Neural progenitor cell (in vitro differentiated cells): ENCODE measurements around the gene AJUBA. TPM values are rescaled to one million over a fixed set of nuclear protein-coding genes. Genes with fewer than 3 reads are reported as not detected.

Experiments
- DNase-seq: peaks from one replicate; pipeline ENCODE4 v3.0.0-alpha.2; 2016; ENCODE audit warnings: low spot score
- H2AFZ ChIP-seq: fragments of 200-600 bp; sonication (generic); replicated peaks from 2 replicates; pipeline ENCODE4 v1.6.1; 2016; ENCODE audit warnings: antibody characterized with exemption
- H3F3A ChIP-seq: fragments of 200-600 bp; sonication (generic); 2 replicates; pipeline ENCODE4 v1.6.1; 2016; ENCODE audit warnings: antibody characterized with exemption, low read depth
- H3K27ac ChIP-seq: fragments of 200-600 bp; sonication (generic); 2 replicates; pipeline ENCODE4 v1.5.1; 2016; ENCODE audit warnings: mild to moderate bottlenecking
- H3K27me3 ChIP-seq: fragments of 200-600 bp; sonication (generic); 2 replicates; pipeline ENCODE4 v1.6.1; 2016; ENCODE audit warnings: mild to moderate bottlenecking, moderate library complexity
- H3K36me3 ChIP-seq: fragments of 200-600 bp; sonication (generic); 2 replicates; pipeline ENCODE4 v1.5.1; 2016
- H3K4me1 ChIP-seq: fragments of 200-600 bp; sonication (generic); 2 replicates; pipeline ENCODE4 v1.6.1; 2016; ENCODE audit warnings: mixed run types
- H3K4me2 ChIP-seq: fragments of 200-600 bp; sonication (generic); 2 replicates; pipeline ENCODE4 v1.6.1; 2016
- H3K4me3 ChIP-seq: fragments of 200-600 bp; sonication (generic); 2 replicates; pipeline ENCODE4 v1.5.1; 2016
- H3K79me2 ChIP-seq: fragments of 200-600 bp; sonication (generic); 2 replicates; pipeline ENCODE4 v1.6.1; 2016; ENCODE audit warnings: low read depth
- H3K9ac ChIP-seq: fragments of 200-600 bp; sonication (generic); 2 replicates; pipeline ENCODE4 v1.6.1; 2016
- H3K9me3 ChIP-seq: fragments of 200-600 bp; sonication (generic); 2 replicates; pipeline ENCODE4 v1.5.1; 2016; ENCODE audit warnings: low read depth
- H4K20me1 ChIP-seq: fragments of 200-600 bp; sonication (generic); 2 replicates; pipeline ENCODE4 v1.6.1; 2016; ENCODE audit warnings: low read depth
- H3K27ac Mint-ChIP-seq: 3 replicates; pipeline ENCODE4 v1.8.0; 2021; ENCODE audit warnings: mixed read lengths
- H3K27me3 Mint-ChIP-seq: 2 replicates; pipeline ENCODE4 v1.8.0; 2022; ENCODE audit warnings: low read depth, mild to moderate bottlenecking, inconsistent platforms, moderate library complexity, mixed read lengths; ENCODE audit not compliant: insufficient read depth
- H3K36me3 Mint-ChIP-seq: 3 replicates; pipeline ENCODE4 v1.8.0; 2021; ENCODE audit warnings: mixed read lengths
- H3K4me1 Mint-ChIP-seq: 3 replicates; pipeline ENCODE4 v1.8.0; 2021; ENCODE audit warnings: mixed read lengths
- H3K4me3 Mint-ChIP-seq: 3 replicates; pipeline ENCODE4 v1.8.0; 2021; ENCODE audit warnings: mild to moderate bottlenecking, moderate library complexity, mixed read lengths
- H3K9me3 Mint-ChIP-seq: 3 replicates; pipeline ENCODE4 v1.8.0; 2020; ENCODE audit warnings: mixed read lengths
- CTCF ChIP-seq: fragments of 200-600 bp; sonication (generic); IDR thresholded peaks from 2 replicates; pipeline ENCODE4 v1.5.1; 2017; ENCODE audit warnings: antibody characterized with exemption, mild to moderate bottlenecking
- EZH2 ChIP-seq: fragments of 200-600 bp; sonication (generic); IDR thresholded peaks from 2 replicates; pipeline ENCODE4 v1.6.1; 2017; ENCODE audit warnings: antibody characterized with exemption, mild to moderate bottlenecking, moderate library complexity
- EZH2phosphoT487 ChIP-seq: fragments of 200-600 bp; sonication (generic); IDR thresholded peaks from 2 replicates; pipeline ENCODE4 v1.6.1; 2017; ENCODE audit warnings: antibody characterized with exemption
- total RNA-seq: library from RNA; depleted of rRNA; stranded (reverse); fragments of >200 nt; gene quantifications from 2 replicates; pipeline ENCODE4 v1.2.3, GENCODE V29; 2015; ENCODE audit warnings: low replicate concordance

Gene AJUBA
- total RNA-seq, 1 donor from 2014 or later: 99.6 TPM

GRCh38 chr14:22929961-22930364, 52.4 kb downstream of the AJUBA start:
- no peak overlapping the region for H3K9ac ChIP-seq
- H2AFZ ChIP-seq: peak overlapping the region; percentile 77
- no peak overlapping the region for H3K27ac ChIP-seq
- H3K4me1 Mint-ChIP-seq: peaks cover 19% of the 10 kb centered on the region
- no peak for DNase-seq
- H3K9me3 Mint-ChIP-seq: no peaks in the 10 kb centered on the region
- no peaks in the 10 kb centered on the region for H3K27me3 ChIP-seq
- TF ChIP-seq EZH2: no peak
- no peak for TF ChIP-seq EZH2phosphoT487
- no peak for TF ChIP-seq CTCF
- H4K20me1 ChIP-seq: no peaks in the 10 kb centered on the region
- H3K79me2 ChIP-seq: peaks cover 27% of the 10 kb centered on the region
- no peaks in the 10 kb centered on the region for H3K9me3 ChIP-seq
- H3K4me3 Mint-ChIP-seq: no peak overlapping the region
- peaks cover 12% of the 10 kb centered on the region for H3K4me1 ChIP-seq
- H3K36me3 ChIP-seq: no peaks in the 10 kb centered on the region
- H3K4me3 ChIP-seq: peak overlapping the region; percentile 90
- peaks cover 34% of the 10 kb centered on the region for H3F3A ChIP-seq
- no peak overlapping the region for H3K27ac Mint-ChIP-seq
- peak overlapping the region; percentile 80 for H3K4me2 ChIP-seq
- peaks cover 6% of the 10 kb centered on the region for H3K27me3 Mint-ChIP-seq
- H3K36me3 Mint-ChIP-seq: peaks cover 13% of the 10 kb centered on the region

GRCh38 chr14:22929104-22929960, 53.0 kb downstream of the AJUBA start, which contains the start of gene PRMT5:
PRMT5 (minus strand) TSS chr14:22929376; CDS start chr14:22929361, 15 bp downstream.
- H3K36me3 ChIP-seq: no peaks in the 10 kb centered on the region
- peaks cover 18% of the 10 kb centered on the region for H3K36me3 Mint-ChIP-seq
- peak; percentile 99 for DNase-seq
- TF ChIP-seq EZH2: no peak
- no peak for TF ChIP-seq CTCF
- TF ChIP-seq EZH2phosphoT487: no peak
- peak within 1 kb of the TSS; percentile 57 for H3K27ac ChIP-seq
- peak within 1 kb of the TSS; percentile 78 for H3K9ac ChIP-seq
- H3K4me1 ChIP-seq: peaks cover 12% of the 10 kb centered on the region
- H3K27ac Mint-ChIP-seq: no peak within 1 kb of the TSS
- peaks cover 19% of the 10 kb centered on the region for H3K4me1 Mint-ChIP-seq
- no peak within 1 kb of the TSS for H3K4me3 Mint-ChIP-seq
- no peaks in the 10 kb centered on the region for H3K9me3 ChIP-seq
- peaks cover 27% of the 10 kb centered on the region for H3K79me2 ChIP-seq
- H3K4me3 ChIP-seq: peak within 1 kb of the TSS; percentile 90
- H2AFZ ChIP-seq: peak within 1 kb of the TSS; percentile 81
- peak within 1 kb of the TSS; percentile 96 for H3K4me2 ChIP-seq
- H3K9me3 Mint-ChIP-seq: no peaks in the 10 kb centered on the region
- no peaks in the 10 kb centered on the region for H3K27me3 ChIP-seq
- peaks cover 34% of the 10 kb centered on the region for H3F3A ChIP-seq
- no peaks in the 10 kb centered on the region for H4K20me1 ChIP-seq
- H3K27me3 Mint-ChIP-seq: peaks cover 6% of the 10 kb centered on the region

- peak overlapping the region; percentile 96 for H3K4me2 ChIP-seq
- peaks cover 29% of the 10 kb centered on the region for H3F3A ChIP-seq
- peaks cover 27% of the 10 kb centered on the region for H3K79me2 ChIP-seq
- Mint-ChIP-seq H3K9me3 (no peaks in the 10 kb centered on the region), H3K4me3 (no peak overlapping the region), H3K4me1 (peaks cover 16% of the 10 kb centered on the region), H3K27me3 (peaks cover 9% of the 10 kb centered on the region), H3K27ac (no peak overlapping the region), H3K36me3 (peaks cover 24% of the 10 kb centered on the region)
- peak overlapping the region; percentile 57 for H3K27ac ChIP-seq
- H3K4me3 ChIP-seq: peak overlapping the region; percentile 90
- H3K4me1 ChIP-seq: peaks cover 8% of the 10 kb centered on the region
- H3K9me3 ChIP-seq: no peaks in the 10 kb centered on the region
- no peaks in the 10 kb centered on the region for H4K20me1 ChIP-seq
- no peaks in the 10 kb centered on the region for H3K27me3 ChIP-seq
- peak overlapping the region; percentile 81 for H2AFZ ChIP-seq
- peak overlapping the region; percentile 78 for H3K9ac ChIP-seq
- TF ChIP-seq CTCF: no peak
- no peak for TF ChIP-seq EZH2
- TF ChIP-seq EZH2phosphoT487: no peak
- H3K36me3 ChIP-seq: no peaks in the 10 kb centered on the region
- DNase-seq: peak; percentile 9
These were observed 53.9 kb downstream of the AJUBA start for GRCh38 chr14:22928237-22929103.
